Stimulated activated CD4-positive, alpha-beta T cell treated with anti-CD3 and anti-CD28 coated beads, Interleukin-2, amount 100 ng/mL, for 48 hours (primary cell): ENCODE measurements around the gene MGMT.

Source experiments
- DNase-seq, 2 donors: peaks; one replicate each; pipeline ENCODE4 v3.0.0-alpha.2; 2020

MGMT gene

DNA sequence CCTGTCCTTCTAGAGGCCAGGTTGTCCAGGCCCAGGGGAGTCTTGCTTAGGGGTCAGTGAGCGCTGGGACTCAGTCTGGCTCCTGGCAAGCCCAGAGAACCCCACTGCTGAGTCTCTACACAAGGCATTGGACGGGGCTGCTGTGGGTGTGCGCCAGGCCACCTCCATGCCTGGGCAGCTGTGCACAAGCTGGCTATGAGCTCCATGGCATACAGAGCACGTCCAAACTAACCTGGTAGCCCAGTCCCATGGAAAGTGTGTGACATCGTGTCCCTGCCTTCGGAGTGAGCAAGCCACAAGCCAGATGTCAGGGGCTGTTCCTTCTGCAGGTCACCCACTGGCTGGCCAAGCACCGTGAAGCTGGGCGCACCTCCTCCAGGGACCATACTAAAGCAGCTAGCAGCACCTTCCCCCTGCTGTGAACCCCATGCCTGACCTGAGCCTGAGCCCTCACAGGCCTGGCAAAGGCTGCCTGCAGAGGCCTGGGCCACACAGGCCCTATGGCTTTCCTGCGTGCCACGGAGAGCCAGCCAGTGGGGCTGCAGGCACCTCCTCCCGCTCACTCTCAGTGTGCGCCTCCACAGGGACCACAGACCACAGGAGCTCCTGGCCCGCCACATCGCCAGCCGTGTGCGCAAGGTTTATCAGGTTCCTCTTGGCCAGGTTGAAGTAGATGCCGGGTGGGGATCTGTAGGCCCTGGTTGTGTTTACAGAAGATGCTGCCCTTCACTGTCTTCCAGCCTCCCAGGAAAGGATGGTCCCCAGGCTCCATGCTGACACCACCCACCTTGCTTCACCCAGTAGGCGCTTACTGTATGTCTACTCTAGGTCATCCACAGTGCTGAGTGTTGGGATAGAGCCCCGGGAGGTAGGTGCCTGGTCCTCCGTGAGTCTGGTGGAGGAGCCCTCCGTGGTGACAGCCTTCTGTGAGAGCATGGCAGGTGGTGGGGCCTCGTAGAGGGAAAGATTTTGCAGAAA lies 277.4 kb downstream of the MGMT start:
- DNase-seq, result no peak

DNA sequence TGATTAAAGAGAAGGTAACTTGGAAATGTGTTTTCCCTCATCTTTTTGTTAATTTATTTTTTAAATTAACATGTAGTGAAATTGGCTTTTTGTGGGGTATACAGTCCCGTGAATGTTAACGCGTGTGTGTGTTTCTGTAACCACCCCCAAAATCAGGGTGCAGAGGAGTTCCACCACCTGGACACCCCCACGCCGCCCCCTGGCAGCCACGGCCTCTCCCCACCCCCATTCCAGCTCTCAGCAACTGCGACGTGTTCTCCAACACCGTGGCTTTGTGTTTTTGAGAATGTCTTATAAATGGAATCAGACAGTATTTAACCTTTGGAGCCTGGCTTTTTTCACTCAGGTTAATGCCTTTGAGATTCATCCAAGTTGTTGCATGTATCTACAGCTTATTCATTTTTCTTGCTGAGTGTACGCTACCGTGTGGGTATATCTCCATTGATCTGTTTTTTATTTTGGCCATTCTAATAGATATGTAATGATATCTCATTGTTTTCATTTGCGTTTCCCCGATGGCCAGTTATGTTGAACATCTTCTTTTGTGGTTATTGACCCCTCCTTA lies 278.2 kb downstream of the MGMT start:
- no peak for DNase-seq

DNA sequence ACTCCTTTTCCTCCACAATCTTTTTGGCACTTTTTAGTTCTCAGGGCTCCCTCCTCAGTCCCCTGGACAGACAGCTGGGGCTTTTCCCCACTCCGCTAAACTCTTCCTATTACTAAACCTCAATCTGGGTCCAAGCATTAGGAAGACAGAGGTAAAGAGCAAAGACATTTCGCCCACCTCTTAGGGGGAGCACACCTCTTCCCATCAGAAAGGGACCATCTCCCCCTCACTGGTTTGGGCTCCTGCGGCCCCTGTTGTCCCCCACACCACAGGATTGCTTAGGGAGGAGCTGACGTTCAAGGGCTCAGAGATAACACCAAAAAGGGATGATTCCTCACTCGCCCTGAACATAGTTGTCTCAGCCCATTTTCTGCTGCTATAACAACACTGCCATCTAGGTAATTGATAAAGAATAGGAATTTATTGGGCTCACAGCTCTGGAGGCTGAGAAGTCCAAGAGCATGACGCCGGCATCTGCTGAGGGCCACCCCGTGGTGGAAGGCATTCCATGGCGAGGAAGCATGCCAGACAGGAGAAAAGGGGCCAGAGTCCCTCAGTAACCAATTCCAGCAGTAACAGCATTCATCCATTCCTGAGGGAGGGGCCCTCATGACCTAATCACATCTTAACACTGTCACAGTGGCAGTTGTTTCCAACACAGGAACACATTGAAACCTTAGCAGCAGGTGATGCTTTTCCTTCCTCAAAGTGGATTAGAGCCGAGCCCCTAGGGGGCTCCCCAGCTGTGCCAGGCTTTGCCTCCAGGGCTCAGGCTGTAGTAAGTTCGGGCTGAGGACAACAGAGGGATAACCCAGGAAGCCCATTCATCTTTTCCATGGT lies 287.4 kb downstream of the MGMT start:
- DNase-seq, result no peak

DNA sequence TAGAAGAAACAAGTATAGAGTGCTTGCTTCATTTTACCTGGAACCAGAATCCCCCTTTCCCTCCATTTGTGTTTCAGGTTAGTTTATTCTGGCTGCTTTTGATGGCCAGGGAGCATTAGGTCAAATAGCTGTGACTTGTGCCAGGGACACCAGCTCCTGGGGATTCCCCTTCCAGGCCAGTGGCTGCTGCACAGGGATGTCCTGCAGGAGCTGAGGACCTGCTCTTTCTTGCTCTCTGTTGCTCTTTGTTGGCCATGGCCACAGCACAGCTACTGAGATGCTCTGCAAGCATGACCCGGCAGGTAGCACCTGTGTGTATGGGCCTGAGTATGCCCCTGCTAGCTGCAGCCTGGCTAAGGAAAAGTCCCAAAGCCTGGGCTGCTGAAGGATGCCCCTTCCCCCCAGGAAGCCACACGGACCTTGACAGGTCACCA lies 288.1 kb downstream of the MGMT start:
- DNase-seq, result no peak

DNA sequence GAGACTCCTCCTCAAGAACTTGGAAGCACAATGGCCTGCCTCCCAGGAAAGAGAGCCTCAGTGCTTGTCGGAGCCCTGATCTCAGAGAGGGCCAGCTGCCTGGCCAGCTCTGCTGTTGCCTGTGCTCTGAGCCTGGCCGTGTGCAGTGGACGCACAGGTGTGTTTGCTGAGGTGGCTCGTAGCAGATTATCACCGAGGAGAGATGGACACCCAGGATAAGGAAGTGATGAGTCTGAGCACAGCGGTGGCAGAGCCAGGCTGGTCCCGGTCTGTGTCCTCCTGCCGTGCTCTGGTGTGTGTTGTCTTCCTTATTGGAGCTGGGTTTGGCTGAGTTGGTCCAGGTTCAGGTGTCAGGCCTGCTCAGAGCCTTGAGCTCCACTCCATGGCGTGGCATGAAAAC lies 288.6 kb downstream of the MGMT start:
- DNase-seq, result no peak

DNA sequence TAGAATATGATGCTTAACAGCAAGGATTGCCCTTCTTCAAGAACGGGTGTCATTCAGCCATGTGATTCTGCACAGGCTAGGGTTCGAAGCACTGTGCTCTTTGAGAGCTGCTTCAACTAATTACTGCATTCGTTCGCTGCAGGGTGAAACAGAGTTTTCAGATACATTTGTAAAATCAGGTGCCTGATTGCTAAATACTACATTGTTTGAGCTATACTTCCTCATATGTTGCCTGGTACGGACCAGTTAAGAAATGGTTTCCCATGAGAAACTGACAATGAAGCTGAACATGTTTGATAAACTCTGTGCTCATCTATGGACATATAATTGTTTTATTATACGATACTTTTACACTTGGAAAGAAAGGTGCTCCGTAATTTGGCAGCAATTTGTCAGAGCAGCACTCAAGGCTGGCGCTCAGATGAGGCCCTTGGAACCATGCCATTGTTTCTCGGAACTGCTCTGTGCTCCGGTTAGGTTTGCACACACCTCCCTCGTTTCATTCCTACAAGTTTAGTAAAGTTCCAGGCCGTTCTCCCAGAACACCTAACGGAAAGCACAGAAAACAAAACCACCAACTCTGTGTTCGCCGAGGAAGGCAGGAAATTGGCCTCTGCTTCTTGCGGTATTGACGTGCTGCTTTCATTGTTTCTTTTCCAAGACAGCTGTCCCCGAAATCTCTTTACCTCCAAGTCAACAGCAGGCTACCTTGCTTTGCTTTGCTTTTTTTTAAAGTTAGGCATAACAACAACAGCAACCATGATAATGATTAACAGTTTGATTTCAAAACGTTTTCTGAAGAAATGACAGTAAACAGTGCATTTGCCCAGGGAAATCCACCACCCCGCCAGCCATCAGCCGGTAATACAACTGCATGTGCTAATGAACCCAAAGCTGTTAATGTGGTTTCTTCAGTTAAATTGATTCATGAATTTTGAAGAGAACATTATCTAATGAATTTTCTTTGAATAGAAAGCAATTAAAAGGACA lies 290.2 kb downstream of the MGMT start:
- no peak for DNase-seq

DNA sequence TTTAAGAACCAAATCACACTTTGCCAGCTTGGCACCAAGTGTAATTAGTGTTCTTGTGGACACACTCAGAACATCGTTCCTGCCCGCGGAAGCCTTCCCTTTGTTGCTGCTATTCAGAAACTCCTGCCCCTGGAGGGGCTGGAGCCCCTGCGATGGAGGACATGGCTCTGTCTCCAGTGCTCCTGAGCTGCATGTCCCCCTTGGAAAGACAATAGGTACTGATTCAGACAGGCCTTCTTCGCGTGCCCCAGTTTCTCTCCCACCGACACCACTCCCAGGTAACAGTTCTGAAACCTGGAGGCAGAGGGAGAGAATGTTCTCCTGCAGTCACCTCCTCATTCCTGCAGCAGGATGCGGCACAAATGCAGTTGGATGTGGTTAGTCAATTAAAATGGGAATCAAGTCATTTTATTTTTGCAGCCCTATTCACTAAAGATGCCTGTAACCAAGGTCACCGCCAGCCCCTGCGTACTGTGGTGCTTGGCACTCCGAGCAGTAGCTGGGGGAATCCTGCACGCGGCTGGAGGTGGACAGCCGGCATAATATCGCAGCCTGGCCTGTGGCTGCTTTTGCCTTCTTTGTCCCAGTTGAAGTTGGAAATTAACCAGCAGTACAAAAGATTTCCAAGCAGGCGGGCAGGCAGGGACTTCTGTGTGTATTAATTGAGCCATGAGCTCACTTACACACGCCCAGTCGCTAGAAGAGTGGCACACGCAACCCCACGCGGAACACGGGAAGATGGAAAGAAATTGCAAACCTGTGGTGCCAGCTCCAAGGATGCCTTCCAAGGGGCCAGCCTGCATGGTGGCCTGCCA lies 291.4 kb downstream of the MGMT start:
- no peak for DNase-seq

DNA sequence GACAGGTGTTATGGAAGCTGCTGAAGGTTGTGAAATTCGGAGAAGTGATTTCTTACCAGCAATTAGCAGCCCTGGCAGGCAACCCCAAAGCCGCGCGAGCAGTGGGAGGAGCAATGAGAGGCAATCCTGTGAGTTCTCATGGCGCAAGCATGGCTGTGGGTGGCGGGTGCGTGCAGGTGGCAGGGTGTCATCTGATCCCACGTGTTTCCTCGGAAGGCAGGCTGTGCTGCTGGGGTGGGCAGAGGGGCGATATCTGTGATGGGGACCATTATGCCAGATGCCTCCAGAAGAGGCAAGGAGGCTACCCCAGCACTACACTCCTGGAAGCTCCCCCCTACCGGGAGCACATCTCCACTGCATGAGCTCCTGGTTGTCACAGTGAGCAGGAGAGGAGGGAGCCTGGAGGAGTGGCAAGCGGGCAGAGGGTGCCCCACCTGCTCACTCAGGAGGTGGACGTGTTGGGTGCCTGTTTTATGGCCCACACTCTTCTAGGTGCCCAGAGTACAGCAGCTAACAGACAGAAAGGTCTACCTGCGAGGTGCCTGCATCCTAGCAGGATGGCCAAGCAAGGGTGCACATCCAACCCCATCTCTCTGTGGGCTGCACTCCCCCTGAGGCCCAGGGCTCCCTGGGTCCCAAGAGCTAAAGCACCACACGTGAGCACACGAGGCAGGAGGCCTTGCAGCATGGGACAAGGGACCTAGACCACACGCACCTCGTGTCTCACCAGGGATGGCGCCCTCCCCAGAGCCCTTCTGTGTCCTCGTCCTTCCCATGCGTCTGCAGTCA lies 292.4 kb downstream of the MGMT start:
- DNase-seq, result no peak

DNA sequence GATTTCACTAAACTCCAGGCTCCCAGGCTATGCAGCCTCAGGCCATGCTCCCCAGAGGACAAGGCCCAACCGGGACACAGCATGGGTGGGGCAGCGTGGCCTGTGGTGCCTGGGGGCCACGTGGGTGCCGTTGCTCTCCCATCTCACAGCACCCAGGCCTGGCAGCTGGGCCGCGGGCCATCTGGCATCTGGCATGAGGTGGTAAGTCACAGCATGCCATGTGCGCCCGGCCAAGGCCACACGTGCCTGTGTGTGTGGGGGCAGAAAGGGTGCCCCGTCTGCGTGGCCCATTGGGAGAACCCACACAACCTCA lies 292.9 kb downstream of the MGMT start:
- no peak for DNase-seq

DNA sequence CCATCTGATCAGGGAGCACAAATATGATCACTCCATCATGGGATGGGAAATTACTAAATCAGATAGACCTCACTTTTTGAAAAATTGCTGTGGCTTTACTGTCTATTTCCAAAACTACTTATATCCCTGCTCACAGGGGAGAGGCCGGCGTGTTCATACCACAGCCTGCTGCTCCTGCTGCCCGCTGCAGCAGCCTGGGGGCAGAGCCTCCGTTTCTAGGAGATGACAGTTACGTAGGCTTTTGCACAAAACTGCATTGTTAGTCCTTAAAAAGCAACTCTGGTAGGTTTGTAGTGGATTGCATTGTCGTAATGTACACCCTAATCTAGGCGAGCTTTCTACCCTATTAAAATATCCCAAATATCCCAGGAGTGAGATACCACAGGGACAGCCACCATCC lies 293.4 kb downstream of the MGMT start:
- DNase-seq, result no peak

DNA sequence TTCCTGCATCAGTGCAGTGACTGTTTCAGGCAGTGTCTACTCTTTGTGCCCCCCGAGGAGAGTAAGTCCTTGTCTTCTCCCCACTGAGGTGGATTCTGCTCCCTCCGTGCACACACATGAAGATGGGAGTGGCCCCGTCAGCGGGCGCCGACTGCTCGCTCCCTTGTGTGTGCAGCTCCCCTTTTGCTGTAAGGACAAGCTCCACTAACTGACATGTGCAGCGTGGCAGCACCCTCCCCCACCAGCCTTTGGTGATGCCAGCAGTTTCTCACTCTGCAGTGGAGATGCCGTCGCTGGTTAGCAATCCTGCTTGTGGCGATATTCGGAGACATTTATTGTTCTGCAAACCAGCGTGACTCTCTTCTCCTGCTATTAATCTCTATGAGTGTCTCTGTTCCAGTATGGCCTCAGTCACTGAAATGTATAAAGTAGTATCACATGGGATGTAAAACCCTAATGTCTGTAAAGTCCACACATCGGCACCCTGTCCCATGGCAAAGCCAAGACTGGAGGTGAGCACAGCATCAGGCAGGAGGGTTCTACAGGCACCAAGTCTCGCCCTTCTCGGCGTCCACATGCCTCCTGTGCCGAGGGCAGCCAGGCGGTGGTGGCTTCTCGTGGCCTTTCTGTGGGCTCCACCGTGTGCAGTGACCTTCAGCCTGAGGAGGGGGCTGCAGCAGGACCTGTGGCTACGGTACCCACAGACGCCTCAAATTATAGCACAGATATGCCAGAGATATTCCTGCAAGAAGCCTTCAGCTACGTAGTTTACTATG lies 294.3 kb downstream of the MGMT start:
- no peak for DNase-seq

DNA sequence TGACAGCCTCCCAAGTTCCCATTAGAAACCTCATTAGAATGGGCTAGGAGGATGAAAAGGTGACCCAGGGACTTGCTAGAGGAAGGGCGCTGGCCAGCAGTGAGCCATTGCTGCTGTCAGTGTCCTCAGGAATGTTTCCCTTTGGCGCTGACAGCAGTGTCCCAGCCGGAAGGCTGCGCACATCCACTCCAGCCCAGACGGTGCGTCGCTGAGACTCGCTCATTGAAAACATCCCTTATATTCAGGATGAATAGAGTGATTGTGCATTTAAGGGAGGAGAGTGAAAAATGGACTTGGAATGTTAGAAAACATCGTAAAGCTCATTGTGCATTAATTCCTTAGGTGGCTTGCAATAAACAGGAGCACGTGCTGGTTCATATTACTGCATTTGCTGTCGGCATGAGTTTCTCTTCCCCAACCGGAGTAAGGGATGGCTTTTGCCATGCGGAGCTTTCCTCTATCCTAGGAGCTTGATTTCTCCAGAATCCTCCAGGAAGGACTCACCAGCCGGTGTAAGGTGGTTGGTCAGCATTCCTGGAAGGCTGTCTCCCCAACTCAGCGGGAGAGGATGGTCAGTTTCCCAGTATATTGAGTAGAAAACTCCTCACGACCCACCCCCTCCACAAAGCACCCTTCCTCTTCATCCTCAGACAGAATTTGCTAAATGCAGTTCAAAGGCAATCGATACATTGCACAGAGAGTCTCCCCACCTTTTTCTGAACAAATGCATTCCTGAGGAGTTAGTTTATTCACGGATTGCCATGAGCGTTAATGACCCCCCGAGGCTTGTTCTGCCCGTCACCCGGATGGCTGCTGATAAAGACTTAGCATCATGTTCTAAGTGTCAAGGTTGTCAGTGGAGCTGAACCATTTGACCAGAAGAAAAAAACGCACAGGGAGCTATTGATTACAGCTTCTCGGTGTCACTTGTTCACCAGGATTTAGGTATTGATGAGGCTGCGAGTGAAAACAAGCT lies 295.2 kb downstream of the MGMT start:
- no peak for DNase-seq

DNA sequence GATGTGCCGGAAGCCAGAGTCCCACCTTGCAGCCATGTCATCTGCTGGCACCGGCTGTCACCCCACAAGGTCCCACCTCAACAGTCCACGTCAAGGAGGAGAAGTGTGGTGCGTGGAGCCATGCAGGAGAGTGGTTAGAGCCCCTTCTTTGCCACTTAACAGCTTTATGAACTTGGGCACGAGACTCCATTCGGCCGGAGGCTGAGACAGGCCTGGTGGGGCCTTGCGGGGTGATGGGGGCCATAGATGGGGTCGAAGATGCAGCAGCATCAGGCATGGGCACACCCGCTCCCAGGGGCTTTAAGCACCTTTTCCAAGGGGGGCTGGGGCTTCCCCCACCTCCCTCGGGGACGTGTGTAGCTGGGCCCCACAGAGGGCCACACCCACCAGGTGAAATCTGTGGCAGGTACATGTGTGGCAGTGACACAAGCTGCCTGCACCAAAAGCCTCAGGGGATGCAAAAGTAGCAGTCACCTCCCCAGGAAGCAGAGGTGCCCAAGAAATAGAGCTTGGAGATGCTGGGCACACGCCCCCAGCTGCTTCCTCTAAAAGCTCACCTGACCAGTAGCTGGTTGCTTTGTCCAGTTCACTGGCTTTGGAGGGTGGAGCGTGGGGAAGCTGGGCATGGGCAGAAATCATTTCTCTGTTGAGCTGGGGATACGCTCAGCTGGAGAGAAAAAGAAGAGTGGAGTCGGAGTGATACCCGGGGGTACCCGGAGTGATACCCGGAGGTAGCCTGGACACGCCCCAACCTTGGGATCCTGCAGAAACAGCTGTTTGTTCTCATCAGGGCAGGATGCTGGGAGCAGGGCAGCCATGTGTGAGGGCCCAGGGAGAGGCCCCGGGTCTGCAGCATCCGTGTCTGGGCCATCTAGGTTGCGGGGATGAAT lies 297.2 kb downstream of the MGMT start:
- no peak for DNase-seq

DNA sequence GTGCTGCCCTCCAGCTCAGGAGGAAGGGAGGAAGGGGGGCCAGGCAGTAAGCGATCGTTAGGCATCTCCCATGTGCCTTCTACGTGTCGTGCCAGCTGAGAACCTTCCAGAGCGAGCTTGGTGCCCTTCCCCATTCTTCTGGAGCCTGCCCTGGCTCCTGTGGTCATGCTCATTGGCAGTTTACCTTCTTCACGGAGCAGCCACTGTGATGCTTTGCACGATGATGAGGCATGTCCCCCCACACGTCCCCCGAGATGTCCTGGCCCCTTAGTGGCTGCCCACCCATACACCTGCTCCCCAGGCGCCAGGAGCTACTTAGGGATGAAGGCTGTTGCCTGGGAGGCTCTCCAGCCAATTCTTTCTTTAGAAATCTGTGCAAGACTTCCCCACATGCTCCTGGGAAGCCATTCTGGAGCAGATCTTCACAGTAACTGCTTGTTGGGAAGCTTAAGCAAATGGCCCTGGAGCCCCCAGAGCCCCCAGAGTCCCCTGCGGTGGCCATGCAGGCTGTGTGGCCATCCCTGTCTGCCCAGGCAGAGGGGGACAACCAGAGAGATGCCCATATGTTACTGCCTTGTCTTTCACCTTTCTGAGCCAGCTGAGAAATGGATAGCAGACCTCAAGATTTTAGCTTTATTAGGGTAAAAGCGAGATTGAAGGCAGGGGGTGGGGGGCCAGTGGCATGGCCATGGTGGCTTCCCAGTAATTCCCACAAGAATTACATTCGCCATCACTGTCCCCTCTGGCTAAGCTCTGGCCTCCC lies 298.0 kb downstream of the MGMT start:
- no peak for DNase-seq

DNA sequence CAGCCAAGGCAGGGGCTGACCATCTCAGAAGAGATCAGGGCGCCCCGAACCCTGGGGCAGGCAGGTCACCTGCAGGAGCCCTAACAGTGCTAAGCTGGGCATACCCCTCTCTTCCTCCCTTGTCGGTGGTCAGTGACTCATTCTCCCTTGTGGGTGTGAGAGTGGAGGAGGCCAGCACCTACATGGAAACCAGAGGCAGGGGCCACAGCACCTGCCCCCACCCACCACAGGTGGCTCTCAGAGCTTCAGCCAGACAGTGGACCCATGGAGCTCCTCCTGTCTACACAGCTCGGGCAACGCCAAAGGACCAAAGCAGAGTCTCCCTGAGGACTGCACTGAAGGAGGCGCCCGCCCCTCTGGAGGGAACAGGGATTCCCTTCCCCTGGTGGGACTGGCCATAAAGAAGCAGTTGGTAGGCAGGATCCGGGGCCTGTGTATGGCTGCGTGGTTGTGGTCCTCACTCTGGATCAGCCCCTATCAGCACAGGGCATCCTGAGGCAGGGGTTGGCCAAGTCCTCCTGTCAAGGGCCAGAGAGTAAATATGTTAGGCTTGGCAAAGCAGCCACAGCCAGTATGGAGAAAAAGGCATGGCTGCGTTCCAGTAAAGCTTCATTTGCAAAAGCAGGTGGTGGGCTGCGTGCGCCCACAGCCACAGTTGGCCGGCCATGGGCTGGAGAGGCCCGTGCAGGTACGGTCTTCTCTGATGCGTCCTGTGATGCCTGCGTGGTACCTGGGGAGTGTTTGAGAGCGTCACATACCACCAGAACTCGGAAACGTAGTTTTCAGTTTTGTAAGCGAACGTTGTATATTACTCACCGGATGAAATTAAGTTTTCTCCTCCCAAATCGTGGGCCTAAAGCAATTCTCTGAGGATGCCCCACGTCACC lies 298.9 kb downstream of the MGMT start:
- no peak for DNase-seq
